Measurements from ENCODE around the gene PPM1H.

DNA sequence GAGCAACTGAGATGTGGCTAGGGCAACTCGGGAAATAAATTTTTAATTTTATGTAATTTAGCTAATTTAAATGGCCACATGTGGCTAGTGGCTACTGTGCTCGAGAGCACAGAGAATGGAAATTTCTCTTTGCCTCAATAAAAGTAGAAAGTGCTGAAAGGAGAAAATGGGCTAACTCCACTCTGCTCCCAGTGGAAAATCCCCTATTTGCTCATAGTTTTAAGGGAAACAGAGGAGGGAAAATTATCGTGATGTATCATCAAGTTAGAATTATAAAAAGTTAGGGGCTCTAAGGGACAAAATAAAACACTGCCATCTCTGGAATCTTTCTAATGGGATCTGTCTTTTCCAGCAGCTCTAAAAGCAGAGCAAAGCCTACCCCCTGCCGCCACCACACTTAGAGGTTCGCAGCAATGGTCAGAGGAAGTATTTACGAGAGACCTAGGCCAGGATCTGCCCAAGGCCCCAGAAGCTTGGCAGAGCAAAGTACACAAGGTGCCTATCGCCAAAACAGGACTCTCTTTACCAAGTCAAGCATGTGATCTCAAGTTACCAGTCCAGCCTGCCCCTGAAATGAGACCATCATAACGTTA is 220.7 kb downstream of the PPM1H start:
- TF ChIP-seq, protein P1, sequence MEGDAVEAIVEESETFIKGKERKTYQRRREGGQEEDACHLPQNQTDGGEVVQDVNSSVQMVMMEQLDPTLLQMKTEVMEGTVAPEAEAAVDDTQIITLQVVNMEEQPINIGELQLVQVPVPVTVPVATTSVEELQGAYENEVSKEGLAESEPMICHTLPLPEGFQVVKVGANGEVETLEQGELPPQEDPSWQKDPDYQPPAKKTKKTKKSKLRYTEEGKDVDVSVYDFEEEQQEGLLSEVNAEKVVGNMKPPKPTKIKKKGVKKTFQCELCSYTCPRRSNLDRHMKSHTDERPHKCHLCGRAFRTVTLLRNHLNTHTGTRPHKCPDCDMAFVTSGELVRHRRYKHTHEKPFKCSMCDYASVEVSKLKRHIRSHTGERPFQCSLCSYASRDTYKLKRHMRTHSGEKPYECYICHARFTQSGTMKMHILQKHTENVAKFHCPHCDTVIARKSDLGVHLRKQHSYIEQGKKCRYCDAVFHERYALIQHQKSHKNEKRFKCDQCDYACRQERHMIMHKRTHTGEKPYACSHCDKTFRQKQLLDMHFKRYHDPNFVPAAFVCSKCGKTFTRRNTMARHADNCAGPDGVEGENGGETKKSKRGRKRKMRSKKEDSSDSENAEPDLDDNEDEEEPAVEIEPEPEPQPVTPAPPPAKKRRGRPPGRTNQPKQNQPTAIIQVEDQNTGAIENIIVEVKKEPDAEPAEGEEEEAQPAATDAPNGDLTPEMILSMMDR (IDR thresholded peaks at IDR 0.05): no peak
- TF ChIP-seq POLR2A (IDR thresholded peaks at IDR 0.05): no peak
